Endometrial microvascular endothelial cells (primary cell): ENCODE results near the gene TRRAP. TPM values are rescaled to one million over a fixed set of nuclear protein-coding genes. Genes with fewer than 3 reads are reported as not detected.
"Not testable (repeated sequence)": the region's sequence is repeated elsewhere in the genome, so short reads cannot be mapped to it uniquely, and the experiment has no call there.

Experiments
- in situ Hi-C: cut with HindIII; loops from 2 replicates; pipeline ENCODE4 v1.10.0; 2017; ENCODE audit warnings: low sequenced_read_pairs, low pct_unique_long_range_greater_than_20kb; ENCODE audit errors: inconsistent ontology term
- total RNA-seq: library from RNA; depleted of rRNA; stranded (reverse); fragments of >200 nt; gene quantifications from one replicate; pipeline ENCODE4 v1.2.3, GENCODE V29; 2015; ENCODE audit errors: inconsistent ontology term

Gene TRRAP
- 21.6 TPM for total RNA-seq

DNA sequence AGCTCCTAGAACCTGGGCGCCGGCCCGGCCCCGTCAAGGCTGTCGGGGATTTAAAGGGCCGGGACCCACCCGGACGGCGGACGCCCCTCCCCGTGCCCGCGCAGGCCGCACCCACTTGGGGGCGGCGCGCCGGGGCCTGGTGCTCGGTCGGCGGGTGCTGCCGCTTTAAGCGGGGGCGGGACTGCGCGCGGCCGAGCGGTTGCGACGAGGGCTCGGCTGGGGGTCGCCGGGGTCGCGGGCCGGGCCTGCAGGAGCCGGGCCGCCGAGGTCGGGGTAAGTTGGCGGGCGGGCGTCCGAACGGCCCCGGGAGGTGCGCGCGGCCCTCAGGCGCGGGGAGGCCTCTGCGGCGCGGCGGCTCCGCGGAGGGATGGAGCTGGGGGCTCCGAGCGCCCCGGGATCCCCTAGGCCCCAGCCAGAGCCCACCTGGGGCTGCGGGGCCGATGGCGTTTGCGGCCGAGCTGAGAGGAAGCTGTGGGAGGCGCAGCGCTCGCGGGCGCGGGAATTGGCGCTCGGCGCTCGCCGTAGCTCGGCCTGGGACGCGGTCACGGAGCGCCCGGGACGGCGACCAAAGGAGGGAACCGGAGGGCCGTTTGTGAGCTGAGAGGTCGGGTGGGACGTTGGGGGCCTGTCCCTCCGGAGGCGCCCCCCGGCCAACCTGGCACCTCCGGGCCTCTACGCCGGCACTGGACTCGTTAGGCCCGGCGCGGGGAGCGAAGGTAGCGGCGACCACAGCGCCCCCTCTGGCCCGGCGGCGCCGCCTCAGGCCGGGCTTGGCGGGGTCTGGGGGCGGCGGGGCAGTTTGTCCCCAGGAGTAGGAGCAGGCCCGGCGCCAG lies at the start of gene TRRAP:
Gene TRRAP, plus strand, starts transcription at position 168 of the 833 bp plus-strand sequence. CDS start 2,619 bp downstream, outside the sequence.
- in situ Hi-C loops = no loop called here

DNA sequence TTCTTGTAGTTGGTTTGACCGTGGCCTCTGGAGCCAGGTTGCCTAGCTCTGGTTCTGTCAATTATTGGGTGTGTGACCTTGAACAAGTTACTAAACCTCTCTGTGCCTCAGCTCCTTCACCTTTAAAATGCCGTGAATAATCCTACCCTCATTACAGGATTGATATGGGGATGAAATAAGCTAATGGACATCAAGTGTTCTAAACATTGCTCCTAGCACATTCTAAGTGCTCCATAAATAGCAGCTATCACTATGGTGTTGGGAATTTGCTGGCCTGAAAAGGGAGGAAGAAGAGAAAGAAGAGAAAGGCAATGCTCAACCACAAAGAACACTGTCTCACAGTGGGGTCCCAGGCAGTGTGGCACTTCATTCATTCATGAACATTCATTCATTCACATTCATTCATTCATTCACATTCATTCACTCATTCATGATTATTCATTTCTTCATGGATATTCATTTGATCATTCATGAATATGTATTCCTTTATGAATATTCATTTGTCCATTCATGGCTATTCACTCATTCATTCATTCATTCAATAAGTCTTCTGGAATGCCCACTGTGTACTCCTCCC lies 47.3 kb upstream of the TRRAP start:
- in situ Hi-C loops = no loop called here

DNA sequence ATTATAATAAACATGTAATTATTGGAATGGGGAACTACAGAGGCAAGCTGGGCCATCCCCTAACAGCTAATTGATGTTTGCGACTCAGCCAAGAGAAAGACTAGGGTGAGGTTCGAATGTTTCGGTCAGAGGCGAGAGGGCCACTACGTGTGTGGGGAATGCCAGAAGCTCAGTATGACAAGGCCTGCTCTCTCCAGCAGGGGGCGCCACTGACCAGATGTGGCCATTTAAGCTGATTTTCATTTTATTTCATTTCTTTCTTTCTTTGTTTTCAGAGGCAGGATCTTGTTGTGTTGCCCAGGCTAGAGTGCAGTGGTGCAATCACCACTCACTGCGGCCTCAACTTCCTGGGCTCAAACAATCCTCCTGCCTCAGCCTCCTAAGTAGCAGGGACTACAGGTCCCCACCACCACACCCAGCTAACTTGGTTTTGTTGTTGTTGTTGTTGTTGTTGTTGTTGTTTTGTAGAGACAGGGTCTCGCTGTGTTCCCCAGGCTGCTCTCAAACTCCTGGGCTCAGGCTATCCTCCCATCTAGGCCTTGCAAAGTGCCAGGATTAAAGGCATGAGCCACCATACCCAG lies 46.6 kb upstream of the TRRAP start:
- in situ Hi-C loops = no loop called here

DNA sequence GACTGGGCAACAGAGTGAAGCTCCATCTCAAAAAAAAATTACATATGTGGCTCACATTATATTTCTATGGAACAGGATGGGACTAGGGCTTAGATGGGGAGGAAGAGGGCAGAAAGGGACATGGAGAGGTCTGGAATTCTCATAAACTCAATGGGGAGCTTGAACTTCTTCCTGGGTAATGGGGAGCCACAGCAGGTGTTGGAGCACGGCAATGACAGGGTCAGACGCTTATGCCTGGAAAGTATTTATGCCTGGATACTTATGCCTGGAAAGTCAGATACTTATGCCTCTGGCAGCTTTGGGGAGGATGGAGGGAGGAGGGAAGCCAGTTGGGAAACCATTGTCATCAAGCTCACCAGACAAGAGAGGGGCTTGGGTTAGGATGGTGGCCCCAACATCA lies 45.3 kb upstream of the TRRAP start:
- in situ Hi-C loops = no loop called here

DNA sequence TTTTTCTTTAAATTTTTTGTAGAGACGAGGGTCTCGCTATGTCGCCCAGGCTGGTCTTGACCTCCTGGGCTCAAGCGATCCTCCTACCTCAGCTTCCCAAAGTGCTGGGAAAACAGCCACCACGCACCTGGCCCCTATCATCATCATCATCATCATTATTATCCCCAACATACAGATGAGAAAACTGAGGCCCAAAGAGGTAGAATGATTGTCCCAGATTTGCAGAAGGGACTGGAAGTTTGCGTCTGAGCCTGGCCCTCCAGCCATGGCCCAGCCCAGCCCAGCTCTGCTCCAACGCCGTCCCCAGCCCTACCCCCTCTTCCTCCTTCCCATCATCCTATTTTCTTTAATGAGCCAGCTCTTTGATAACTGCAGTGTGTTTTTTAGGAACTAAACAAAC lies 43.4 kb upstream of the TRRAP start:
- in situ Hi-C loops = no loop called here

DNA sequence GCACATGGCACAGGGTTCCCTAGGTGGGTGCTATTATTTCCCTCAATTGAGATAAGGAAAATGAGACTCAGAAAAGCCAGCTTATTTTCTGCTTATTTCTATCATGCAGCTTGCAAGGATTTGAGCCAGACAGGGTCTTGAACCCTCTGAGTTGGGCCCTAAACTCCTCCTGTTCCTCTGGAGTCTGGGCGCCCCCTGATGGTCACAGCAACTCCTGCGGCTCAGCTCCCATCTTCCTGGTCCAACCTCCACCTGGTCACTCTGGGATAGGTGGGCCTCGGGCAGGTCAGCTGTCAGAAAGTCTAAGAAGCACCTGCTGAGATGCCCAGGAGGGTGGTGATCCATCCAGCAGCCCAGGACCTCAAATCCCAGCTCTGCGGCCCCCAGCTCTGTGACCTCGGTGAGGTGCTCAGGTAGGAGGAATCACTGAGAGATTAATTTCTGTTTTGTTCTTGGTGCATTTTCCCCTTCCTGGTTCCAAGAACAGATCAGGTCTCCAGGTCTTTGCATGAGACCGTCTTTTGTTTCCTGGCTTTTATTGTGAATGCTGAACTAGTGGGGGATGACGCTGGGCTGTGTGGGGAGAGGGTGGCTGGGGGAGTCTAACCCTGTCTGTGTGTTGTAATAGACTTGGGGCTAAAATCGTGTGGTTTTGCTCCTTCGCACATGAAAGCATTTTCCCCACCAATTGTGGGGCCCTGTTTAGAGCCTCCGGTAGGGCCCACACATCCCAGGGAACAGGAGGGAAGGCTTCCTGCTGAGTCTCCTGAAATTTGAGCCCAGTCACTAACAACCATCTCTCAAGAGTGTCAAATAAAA lies 41.3 kb upstream of the TRRAP start:
- in situ Hi-C loops = no loop called here

DNA sequence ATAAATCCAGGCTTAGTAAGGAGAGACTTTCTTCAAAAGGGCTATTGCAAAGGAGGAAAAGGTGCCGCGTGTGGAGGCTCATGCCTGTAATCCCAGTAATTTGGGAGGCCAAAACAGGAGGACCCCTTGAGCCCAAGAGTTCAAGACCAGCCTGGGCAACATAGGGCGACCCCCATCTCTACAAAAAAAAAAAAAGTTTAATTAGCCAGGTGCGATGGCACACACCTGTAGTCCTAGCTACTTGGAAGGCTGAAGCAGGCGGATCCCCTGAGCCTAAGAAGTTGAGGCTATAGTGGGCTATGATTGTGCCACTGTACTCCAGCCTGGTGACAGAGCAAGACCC lies 40.7 kb upstream of the TRRAP start:
- in situ Hi-C loops = no loop called here

DNA sequence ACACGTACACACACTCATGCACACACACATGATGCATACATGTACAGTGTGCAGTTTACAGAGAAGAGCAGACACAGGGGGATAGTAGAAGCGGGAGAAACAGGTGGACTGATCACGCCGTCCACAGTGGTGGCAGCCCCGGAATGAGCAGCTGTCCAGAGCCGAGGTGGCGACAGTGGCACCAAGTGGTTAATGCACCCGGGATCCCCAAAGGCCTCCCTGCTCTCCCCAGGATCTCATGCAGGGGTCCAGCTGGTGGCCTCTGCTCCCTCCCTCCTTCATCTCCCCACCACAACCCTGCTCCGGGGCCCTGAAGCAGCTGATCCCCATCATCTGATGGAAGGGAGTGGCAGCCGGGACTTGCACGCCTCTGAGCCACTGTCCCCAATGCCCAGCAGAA lies 38.2 kb upstream of the TRRAP start:
- in situ Hi-C loops = no loop called here

DNA sequence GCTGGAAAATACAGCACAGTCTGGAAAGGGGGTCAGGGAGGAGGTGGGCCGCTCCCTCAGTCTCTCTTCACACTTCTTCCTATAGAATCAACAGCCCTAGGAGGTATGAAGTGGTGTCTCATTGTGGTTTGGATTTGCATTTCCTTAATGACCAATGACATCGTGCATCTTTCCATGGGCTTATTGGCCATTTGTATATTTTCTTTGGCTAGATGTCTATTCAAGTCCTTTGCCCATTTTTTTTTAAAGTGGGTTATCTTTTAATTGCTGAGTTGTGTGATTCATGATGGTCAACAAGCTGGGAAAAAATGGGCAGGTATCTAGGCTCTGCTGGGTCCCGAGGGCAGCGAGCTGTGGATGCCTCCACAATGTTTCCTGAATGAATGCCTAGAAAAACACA lies 37.6 kb upstream of the TRRAP start:
- in situ Hi-C loops = no loop called here

DNA sequence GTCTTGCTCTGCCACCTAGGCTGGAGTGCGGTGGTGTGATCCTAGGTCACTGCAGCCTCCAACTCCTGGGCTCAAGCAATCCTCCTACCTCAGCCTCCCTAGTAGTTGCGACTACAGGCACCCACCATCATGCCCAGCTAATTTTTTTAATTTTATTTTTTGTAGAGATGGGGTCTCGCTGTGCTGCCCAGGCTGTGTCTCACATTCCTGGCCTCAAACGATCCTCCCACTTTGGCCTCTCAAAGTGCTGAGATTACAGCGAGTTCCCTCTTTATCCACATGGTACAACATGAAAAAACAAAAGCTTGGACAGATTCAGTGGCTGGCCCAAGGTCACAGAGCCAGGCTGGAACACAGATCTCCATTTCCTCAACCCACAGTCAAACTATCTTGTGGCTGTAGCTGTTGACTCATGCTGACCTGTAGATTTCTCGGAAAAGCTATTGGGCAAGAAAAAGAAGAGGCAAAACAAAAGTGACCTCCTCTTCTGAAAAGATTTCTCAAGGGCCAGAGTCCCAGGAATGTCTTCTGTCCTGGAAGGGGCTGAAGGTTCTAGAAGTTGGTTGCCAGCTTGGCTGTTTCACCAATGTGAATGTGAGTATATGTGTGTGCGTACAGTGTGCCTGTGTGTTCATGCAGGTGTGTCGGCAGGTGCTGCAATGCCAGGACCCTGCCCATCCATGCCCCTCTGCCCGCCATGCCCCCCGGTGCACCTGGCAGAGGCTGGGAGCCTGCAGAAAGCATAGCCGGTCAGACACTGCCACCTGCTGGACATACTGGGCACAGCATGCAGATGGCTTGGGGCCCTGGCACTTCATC lies 36.9 kb upstream of the TRRAP start:
- in situ Hi-C loops = no loop called here

DNA sequence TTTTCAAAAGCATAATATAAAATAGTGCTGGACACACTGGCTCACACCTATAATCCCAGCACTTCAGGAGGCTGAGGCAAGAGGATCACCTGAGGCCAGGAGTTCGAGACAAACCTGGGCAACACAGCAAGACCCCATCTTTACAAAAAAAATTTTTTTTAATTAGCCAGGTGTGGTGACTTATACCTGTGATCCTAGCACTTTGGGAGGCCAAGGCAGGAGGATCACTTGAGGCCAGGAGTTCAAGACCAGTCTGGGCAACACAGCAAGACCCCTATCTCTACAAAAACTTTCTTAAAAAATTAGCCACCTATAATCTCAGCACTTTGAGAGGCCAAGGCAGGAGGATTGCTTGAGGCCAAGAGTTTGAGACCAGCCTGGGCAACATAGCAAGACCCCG lies 35.8 kb upstream of the TRRAP start:
- in situ Hi-C loops = not testable (repeated sequence)

DNA sequence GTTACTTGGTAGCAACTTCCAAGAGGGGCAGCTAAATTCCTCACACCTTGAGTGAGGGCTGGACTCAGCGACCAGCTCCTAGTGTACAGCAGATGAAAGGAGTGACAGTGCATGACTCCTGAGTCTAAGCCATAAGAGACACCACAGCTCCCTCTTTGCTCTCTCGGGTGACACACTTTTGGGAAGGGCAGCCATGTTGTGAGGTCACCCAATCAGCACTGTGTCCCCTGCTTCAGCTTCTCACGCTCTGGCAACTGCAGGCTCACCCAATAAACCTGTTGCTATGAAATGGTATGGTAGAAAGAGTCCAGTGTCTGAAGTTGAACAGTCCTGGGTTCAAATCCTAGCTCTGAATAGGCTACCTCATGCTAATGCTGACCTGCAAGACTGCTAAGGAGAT lies 29.4 kb upstream of the TRRAP start:
- in situ Hi-C loops = no loop called here

DNA sequence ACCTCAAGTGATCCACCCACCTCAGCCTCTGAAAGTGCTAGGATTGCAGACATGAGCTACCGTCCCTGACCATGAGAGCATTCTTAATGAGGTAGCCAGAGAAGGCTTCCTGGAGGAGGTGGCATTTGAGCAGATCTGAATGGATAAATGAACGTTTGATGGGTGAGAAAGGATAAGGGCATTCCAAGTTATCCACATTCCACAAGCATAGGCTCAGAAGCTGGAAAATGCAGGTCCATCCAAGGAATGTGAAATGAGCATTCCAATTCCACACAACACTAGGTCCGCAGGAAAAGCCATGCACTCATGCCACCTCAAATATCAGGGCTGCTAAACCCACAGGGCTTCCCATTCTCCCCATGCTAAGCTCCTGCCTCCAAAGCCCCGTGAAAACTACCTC lies 25.5 kb upstream of the TRRAP start:
- in situ Hi-C loops = no loop called here

DNA sequence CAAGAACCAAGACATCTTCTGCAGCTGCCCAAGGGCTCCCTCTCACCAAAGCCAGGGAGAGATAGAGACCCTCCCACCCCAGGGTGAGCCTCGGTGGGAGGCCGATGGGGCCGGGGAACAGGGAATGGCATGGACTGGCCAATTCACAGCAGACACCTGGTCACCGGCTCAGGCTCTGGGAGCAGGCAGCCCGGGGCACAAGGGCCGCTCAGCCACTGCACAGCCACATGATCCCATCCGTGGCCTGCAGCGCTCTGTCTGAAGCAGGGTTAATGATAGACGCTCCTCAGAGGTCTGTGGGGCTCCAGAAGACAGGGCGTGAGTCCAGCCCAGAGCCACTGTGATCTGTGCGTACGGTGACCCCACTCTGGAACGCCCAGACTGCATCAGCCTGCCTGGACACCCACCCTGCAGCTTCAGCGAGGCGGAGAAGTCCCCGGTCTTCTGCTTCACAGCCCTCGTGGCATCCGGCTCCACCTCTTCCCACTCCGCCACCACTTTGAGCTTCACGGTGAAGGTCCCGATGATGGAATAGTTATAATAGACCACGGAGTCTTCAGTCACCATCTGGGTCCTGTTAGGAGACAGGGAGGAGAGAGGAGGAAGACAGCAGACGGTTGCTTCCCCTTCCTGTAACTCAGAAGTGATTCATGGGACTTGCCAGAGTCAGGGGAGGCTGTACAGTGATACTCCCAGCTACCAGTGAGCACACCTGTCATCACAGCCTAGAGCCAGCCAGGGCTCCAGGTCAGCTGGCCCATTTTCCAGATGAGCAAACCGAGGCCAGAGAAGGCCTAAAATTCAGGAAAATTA lies 22.5 kb upstream of the TRRAP start:
- in situ Hi-C loops = no loop called here

DNA sequence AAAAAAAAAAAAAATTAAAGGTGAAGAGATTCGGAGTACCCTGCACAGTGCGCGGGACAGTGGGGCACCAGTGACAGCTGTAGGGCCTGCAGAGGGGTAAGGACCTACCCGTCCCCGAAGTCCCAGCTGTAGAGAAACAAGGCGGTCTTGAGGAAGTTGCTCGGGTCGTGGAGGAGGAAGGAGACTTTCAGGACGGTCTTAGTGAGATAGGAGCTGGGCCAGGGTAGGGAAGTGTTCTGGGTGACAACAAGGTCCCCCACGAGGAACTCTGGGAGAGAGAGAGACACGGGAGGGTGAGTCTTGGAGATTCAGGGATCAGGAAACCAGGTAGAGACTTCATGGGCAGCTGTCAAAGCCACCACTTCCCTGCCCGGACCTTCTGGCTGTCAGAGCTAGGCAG lies 18.3 kb upstream of the TRRAP start:
- in situ Hi-C loops = no loop called here

DNA sequence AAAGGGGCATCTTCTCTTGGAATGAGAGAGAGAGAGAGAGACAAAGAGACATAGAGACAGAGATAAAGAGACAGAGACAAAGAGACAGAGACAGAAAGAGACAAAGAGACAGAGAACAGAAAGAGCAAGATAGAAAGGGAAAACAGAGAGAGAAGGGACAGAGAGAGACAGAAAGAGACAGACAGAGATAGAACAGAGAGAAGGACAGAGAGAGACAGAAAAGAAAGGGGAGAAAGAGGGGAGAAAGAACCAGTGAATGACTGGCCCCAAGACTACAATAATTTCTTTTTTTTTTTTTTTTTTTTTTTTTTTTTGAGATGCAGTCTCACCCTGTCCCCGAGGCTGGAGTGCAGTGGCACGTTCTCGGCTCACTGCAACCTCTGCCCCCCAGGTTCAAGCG lies 16.1 kb upstream of the TRRAP start:
- in situ Hi-C loops = no loop called here

DNA sequence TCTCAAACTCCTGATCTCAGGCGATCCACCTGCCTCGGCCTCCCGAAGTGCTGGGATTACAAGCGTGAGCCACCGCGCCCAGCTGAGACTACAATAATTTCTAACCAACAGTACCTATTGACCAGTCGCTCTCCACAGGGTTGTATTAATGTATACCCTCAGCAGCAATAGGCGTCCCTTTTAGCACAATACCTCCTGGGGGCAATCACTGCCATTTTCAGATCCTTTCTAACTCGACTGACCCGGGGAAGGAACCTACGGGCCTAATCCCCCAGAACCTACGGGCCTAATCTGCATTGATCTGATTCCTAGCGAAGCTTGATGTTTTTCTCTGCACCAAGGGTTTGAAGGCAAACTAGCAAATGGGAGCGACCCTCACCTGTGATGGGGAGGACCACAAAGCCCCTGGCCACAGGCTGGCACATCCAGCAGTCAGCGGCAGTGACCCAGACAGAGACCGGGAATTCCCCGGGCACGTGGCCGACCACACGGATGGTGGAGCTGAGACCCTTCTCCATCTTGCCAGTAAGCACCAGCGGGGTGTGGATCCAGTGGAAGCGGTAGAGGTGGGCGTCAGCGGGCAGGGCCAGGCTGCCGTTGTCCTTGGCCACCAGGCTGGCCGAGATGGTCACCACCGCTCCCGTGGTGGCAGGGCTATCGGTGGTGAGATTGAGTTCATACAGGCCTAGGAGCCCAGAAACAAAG lies 15.5 kb upstream of the TRRAP start:
- in situ Hi-C loops = no loop called here
